ACHN (cell line): Measurements from ENCODE around the gene PTPRD.

ENCODE experiments used
- DNase-seq: peaks from one replicate; pipeline ENCODE4 v3.0.0-alpha.2; 2015
- in situ Hi-C: cut with HindIII; loops from 2 replicates; pipeline ENCODE4 v1.10.0; 2017; ENCODE audit warnings: low sequenced_read_pairs, low pct_ligation_motif_present, low pct_unique_long_range_greater_than_20kb

The PTPRD gene

GRCh38 chr9:8473244-8474020 is 2139.4 kb downstream of the PTPRD start:
- in situ Hi-C loops = no loop called here

GRCh38 chr9:8468045-8468637 is 2144.7 kb downstream of the PTPRD start:
- in situ Hi-C loops = no loop called here

More at GRCh38 chr9:8473244-8474020, 2139.4 kb downstream of the PTPRD start:
- DNase-seq = no peak

GRCh38 chr9:8457816-8458215 is 2155.0 kb downstream of the PTPRD start:
- DNase-seq = no peak
- in situ Hi-C loops = no loop called here

More at GRCh38 chr9:8468045-8468637, 2144.7 kb downstream of the PTPRD start:
- DNase-seq = no peak

GRCh38 chr9:8457055-8457454 is 2155.7 kb downstream of the PTPRD start:
- in situ Hi-C loops = no loop called here
- no peak for DNase-seq

- no peak for DNase-seq
- in situ Hi-C loops = no loop called here
Observed at GRCh38 chr9:8456344-8456743, 2156.5 kb downstream of the PTPRD start.

DNA sequence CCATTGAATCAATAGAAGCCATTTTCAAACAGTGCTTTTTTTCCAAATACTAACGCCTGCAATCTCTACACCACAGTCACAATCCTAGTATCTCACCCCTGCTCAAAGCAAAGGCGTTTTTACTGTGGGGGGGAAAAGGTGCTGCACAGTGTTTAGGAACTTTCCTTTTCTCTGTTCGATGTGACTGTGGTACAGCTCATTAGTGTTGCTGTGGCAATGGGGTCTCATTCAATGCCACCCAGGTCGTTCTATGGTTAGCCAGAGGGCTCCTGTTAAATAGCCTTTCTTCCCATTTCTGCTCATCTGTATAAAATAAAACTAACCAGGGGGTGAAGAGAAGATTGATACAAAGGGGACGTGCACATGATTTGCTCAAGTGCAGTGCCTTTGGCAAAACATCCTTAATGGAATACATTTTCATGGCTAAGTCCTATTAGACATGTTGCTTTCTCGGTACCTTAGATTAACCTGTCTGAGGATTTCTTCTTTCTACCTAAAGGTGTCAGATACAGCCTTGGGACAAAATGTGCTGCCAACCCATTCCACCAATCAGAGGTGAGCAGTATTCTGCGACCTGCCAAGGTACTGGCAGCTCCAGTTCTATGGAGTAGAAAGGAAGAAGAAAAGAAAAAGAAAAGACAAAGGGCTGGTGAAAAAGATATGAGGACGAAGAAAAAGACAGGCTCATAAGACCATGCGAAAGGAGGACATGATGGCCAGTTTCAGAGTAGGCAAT is 2161.8 kb downstream of the PTPRD start:
- DNase-seq = no peak
- in situ Hi-C loops = no loop called here

DNA sequence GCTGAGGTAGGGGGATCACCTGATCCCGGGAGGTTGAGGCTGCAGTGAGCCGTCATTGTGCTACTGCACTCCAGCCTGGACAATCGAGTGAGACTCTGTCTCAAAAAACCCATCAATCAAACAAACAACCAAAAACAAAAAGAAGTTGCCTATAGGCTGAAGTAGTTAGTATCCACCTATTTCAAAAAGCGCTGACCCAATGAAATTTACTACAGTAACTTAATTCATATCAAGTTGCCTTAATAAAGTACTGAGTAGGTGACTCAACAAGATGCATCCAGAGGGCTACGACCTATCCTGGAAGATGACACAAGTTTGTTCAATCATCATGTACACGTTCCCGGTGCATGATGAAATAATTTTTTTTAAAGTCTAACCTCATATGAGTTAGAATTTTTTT is 2164.6 kb downstream of the PTPRD start:
- in situ Hi-C loops = no loop called here
- DNase-seq = no peak

- in situ Hi-C loops = no loop called here
Observed at GRCh38 chr9:8447601-8448000, 2165.2 kb downstream of the PTPRD start.

GRCh38 chr9:8437876-8438275 is 2174.9 kb downstream of the PTPRD start:
- no peak for DNase-seq
- in situ Hi-C loops = no loop called here

More at GRCh38 chr9:8447601-8448000, 2165.2 kb downstream of the PTPRD start:
- DNase-seq = no peak

DNA sequence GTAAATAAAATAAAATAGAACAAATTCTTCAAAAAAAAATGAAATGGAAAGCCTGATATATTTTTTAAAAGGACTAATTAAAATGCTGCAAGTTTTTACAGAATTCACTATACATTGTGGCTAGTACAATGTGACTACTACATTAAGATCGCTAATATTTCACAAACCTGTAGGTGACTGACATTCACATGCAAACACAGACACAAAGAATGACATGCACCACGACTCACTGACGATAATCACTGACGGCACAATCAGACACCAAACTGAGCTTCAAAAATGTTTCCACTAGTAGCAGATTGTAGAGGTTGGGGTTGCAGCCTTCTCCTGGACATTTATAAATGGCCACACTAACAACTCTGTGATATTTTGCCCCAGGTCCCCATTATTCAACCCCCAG is 2175.5 kb downstream of the PTPRD start:
- DNase-seq = no peak
- in situ Hi-C loops = no loop called here

DNA sequence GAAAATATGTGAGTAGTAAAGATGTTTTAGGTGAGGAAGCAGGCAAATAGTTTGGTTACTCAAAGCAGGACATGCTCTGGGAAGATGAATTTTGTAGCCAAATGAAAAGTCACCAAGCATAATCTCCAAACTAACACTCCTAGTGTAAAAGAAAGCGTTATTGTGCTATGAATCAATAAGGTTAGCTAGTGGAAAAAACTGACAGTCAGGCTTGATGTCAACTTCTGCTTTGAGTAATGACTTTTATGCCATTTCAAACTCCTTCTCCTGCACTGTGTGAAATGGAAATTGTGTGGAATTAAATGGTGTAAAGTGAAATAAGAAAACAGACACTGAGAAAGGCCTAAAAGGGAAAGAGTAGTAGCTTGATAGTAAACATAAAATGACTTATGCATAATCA is 2176.0 kb downstream of the PTPRD start:
- in situ Hi-C loops = no loop called here
- no peak for DNase-seq

GRCh38 chr9:8434621-8435020 is 2178.2 kb downstream of the PTPRD start:
- in situ Hi-C loops = no loop called here
- DNase-seq = no peak

DNA sequence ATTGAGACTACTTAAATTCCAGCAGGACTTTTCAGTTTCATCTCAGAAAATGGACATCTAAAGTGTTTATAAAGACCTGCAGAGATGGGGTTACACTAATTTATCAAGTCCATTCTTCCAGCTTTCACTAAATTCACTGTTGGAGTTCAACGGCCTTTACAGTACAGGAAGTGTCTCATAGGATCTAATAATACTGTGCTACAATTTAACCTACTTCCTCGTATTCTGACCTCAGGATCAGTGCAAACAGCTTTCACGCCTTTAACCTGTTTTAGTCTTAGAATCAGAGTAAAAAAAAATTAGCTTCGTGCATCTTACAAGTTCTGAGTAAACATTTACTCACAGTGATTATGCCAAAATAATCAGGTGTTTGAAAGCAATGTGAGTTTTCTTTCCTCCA is 2180.6 kb downstream of the PTPRD start:
- in situ Hi-C loops = no loop called here
- no peak for DNase-seq

DNA sequence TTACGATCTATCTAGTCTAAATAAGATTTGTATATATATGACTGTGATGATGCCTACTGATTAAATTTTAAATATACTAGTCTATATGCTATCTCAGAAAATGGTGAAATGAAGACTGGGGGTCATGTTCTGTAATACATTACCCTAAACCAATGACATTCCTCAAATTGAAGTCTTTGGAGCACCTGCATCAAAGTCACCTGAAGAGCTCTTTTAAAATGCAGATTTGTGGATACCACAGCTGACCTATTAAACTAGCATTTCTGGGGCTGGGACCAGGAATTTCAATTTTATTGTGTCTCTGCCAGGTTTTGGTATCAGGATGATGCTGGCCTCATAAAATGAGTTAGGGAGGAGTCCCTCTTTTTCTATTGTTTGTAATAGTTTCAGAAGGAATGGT is 2181.3 kb downstream of the PTPRD start:
- in situ Hi-C loops = no loop called here

DNA sequence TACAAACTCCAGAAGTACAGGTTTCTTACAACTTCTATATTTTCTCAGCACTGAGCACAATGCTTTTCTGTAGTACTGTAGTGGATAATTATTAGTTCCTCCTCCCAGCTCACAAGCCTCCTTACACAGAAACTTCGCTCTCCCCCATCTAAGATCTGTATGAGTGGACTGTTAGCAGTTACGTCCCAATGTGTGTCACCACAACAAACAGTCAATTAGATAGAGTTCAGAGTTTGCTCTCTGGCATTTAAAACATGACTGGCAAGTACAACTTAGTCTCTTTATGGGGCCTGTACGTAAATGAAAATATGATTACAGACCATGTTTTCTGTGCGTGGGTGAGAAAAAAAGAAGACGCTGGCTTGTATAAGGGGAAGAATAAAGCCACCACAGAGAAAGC is 2181.9 kb downstream of the PTPRD start:
- no peak for DNase-seq
- in situ Hi-C loops = no loop called here

More for the DNA sequence above, 2181.3 kb downstream of the PTPRD start:
- no peak for DNase-seq

DNA sequence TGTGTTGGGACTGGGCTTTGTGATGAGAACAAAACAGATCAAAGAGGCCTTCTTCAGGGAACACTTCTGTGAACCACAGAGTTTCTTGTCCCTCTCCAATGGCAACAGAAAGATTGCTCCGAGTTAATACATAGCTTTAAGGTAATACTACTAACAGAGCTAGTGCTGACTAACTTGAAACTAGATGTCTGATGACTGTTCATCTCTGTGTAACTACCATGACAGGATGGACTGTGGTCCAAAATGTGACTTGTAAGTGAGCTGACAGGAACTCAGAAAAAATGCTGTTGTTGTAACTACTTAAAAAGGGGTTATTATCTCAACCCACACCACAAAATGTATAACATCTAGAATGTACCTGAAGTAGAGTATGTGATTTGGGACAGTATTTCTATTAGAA is 2183.0 kb downstream of the PTPRD start:
- in situ Hi-C loops = no loop called here
- DNase-seq = no peak

DNA sequence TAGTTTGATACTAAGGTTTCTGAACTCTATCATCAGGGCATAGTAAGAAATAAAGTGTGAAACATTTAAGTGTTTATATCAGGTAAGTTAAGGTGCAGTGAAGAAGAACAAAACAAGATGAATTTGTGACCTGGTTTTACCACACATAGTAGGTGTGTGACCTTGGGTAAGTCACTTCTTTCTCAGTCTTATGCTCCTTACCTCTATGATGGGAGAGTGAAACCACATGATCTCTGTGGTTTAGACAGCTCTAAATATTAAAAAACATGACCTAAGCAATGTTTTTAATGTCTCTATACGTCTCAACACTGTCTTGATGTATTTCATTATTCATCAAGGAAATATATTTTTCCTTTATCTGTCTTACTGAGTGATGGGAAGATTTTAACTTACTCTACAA is 2183.6 kb downstream of the PTPRD start:
- no peak for DNase-seq
- in situ Hi-C loops = no loop called here

DNA sequence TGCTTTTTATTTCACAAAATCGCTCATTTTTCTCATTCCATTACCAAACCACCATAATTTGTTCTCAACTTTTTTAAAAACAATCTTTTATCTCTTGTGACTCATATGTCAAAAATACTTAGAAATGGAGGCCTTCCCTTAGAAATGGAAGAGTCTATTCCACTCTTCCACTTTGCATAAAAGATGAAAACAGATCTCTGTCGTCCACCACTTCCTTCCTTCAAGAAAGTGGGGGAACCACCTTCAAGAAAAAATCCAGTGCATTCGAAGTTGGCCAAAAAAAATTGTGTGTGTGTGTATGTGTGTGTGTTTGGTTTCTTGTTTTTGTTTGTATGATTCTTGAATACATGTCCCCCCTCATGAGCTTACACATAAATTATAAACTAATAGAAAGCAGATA is 2184.4 kb downstream of the PTPRD start:
- no peak for DNase-seq
- in situ Hi-C loops = no loop called here

DNA sequence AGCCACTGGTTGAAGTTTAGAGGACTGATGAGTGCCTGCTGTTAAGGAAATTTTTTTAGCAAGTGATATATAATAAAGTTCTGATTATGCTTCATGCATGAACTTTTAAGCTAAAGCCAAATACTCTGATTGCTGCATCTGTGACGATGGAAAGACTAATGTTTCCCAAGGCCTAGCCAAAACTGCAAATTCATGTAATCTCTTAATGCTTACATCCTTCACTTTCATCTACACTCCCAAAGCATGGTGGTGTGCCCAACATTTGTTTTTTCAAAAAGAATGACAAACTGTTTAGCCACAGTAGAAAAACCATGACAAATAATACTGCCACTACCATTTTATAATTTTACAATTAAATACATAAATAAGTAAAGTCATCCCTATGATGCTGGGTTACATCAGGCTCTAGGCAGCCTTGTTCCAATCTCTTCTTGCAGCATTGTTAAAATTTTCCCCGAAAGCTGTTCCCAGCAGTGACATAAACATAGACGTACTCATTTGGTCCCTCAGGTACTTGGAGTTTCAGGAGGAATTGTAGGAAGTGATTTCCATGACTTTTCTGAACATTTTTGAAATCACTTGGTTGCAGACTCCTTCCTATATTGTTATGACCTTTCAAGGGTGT is 2187.9 kb downstream of the PTPRD start:
- in situ Hi-C loops = no loop called here

More for the DNA sequence above, 2187.9 kb downstream of the PTPRD start:
- no peak for DNase-seq
